Activated CD8-positive, alpha-beta T cell treated with anti-CD3 and anti-CD28 coated beads, Interleukin-2, amount 10 ng/mL, durations not matched to agents 7 days and 5 days (primary cell): ENCODE results near the gene LRAT. TPM values are rescaled to one million over a fixed set of nuclear protein-coding genes. Genes with fewer than 3 reads are reported as not detected.

Experiments used
- ATAC-seq: fragments of 150-1000 bp; cut with Tn5 transposase; one replicate; pipeline ENCODE4 v1.10.0; 2021; ENCODE audit warnings: moderate library complexity
- CTCF ChIA-PET: fragments of 350-600 bp; sonication (Branson Sonifier 250); formaldehyde crosslinking; loops from one replicate; lab custom pipeline; 2021; ENCODE audit warnings: antibody characterized with exemption; lab: Charles Lee
- POLR2A ChIA-PET: fragments of 350-600 bp; sonication (Branson Sonifier 250); formaldehyde crosslinking; loops from one replicate; lab custom pipeline; 2021; ENCODE audit warnings: antibody characterized with exemption; lab: Charles Lee
- DNase-seq: peaks from one replicate; pipeline ENCODE4 v3.0.0-alpha.2; 2020
- H3K27ac Mint-ChIP-seq: one replicate; pipeline ENCODE4 v1.8.0; 2021; ENCODE audit warnings: mild to moderate bottlenecking, mixed read lengths
- H3K27me3 Mint-ChIP-seq: one replicate; pipeline ENCODE4 v1.8.0; 2021; ENCODE audit warnings: low read depth, mixed read lengths
- H3K36me3 Mint-ChIP-seq: one replicate; pipeline ENCODE4 v1.8.0; 2021; ENCODE audit warnings: low read depth, mixed read lengths
- H3K4me1 Mint-ChIP-seq: one replicate; pipeline ENCODE4 v1.8.0; 2021; ENCODE audit warnings: low read depth, mixed read lengths
- H3K4me3 Mint-ChIP-seq: one replicate; pipeline ENCODE4 v1.8.0; 2021; ENCODE audit warnings: mild to moderate bottlenecking, mixed read lengths
- H3K9me3 Mint-ChIP-seq: one replicate; pipeline ENCODE4 v1.8.0; 2022; ENCODE audit warnings: mixed read lengths; ENCODE audit not compliant: insufficient read depth
- total RNA-seq, 2 experiments: library from RNA; stranded (reverse); gene quantifications; one replicate each; pipeline ENCODE4 v1.2.3, GENCODE V29; 2021

Gene LRAT
- total RNA-seq, 2 experiments from 2014 or later = not detected

DNA sequence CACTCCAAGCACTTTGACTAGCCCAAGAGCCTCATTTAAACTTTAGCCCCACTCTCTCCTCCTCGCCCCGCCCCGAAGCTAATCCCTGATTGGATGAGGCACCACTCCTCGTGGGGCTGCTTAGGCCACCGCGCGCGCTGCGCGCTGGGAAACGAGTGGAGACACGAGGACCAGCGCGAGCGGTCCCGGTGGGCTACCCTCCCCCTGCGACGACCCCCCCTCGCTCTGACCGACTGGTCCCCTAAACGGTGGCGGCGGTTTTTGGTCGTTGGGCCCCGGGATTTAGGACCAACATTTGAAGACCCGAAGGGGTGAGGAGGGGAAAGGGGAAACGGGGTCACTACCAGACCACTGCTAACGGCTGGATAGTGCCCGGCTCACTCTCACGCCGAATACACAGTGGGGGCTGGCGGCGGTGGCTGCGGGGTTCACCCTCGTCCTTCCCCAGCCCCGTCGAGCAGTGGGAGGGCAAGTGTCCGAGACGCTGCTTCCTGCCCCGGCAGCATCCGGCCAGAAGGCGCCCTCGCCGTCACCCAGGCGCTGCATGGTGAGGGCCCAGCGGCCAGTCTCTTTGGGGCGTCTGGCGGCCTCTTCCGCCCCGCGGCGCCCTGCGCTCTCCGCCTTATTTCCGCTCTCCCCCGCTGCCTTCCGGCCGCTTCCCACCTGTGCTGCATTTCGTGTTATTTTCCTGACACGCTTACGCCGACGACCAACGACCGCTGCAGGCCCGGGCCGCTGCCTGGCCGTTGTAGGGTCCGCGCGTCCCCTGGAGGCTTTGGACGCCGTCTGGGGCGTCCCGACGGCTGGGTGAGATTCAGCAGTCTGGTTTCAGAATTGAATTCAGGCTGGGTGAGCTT is 37.6 kb downstream of the LRAT start, which contains the start of gene RBM46:
Gene RBM46, plus strand, starts transcription at position 147 of the 857 bp plus-strand sequence. CDS start 15,481 bp downstream, outside the sequence.
- Mint-ChIP-seq H3K27ac (no peak within 1 kb of the TSS), H3K4me1 (no peaks in the 10 kb centered on the region), H3K4me3 (no peak within 1 kb of the TSS), H3K27me3 (no peaks in the 10 kb centered on the region), H3K9me3 (no peaks in the 10 kb centered on the region), H3K36me3 (no peaks in the 10 kb centered on the region)
- no peak for DNase-seq
- POLR2A ChIA-PET = no interaction called here
- CTCF ChIA-PET = no interaction called here
- ATAC-seq = no peak

DNA sequence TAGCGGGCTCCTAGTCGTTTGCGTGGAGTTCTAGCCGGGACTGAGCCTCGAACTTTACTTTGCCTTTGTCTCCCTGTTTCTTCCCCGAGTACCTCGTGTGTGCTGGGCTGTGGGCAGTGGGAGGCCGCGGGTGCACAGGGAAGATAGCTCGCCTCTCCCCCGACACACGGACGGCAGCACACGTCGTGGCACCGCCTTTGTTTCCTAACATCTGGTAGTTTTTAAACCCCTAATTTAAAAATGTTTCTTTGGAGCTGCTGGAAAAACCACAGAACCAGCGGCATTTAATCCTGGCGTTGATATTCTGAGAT is 38.1 kb downstream of the LRAT start:
- ChIA-PET CTCF (no interaction called here), POLR2A (no interaction called here)
- Mint-ChIP-seq H3K27me3 (no peaks in the 10 kb centered on the region), H3K36me3 (no peaks in the 10 kb centered on the region), H3K4me3 (no peak overlapping the region), H3K9me3 (no peaks in the 10 kb centered on the region), H3K27ac (no peak overlapping the region), H3K4me1 (no peaks in the 10 kb centered on the region)
- DNase-seq (no peak), ATAC-seq (no peak)

Other genes with a start within 250 kb of the LRAT start
- gene PLRG1, start 193.6 kb upstream of the LRAT start, total RNA-seq = 10 to 100 TPM; 80.1 to 82.6 TPM
- gene FGB, start 181.0 kb upstream of the LRAT start, total RNA-seq = not detected
- not detected for gene FGA, start 153.3 kb upstream of the LRAT start, total RNA-seq
- not detected for gene FGG, start 131.3 kb upstream of the LRAT start, total RNA-seq
- gene RBM46, start 37.3 kb downstream of the LRAT start, total RNA-seq = not detected